HUES64 (cell line): ENCODE results near the gene ALG5.

ENCODE experiments used
- H3K27ac ChIP-seq: 2 replicates; pipeline ENCODE4 v1.7.0; 2013; ENCODE audit warnings: low read depth, low read length, inconsistent platforms
- H3K27me3 ChIP-seq: 2 replicates; pipeline ENCODE4 v1.6.1; 2013; ENCODE audit warnings: mild to moderate bottlenecking, low read length; ENCODE audit not compliant: insufficient read depth
- H3K36me3 ChIP-seq: 2 replicates; pipeline ENCODE4 v1.6.1; 2013; ENCODE audit warnings: mild to moderate bottlenecking, low read length; ENCODE audit not compliant: insufficient read depth
- H3K4me1 ChIP-seq: 2 replicates; pipeline ENCODE4 v1.6.1; 2013; ENCODE audit warnings: mild to moderate bottlenecking, low read length, moderate library complexity; ENCODE audit not compliant: insufficient read depth
- H3K4me3 ChIP-seq: 2 replicates; pipeline ENCODE4 v1.5.1; 2013; ENCODE audit warnings: mild to moderate bottlenecking, low read length, moderate library complexity
- H3K9ac ChIP-seq: 2 replicates; pipeline ENCODE4 v1.6.1; 2013; ENCODE audit warnings: mild to moderate bottlenecking, low read depth, low read length
- H3K9me3 ChIP-seq: 2 replicates; pipeline ENCODE4 v1.6.1; 2013; ENCODE audit warnings: low read depth, low read length; ENCODE audit not compliant: insufficient read depth
- WGBS: fragments of 150-250, 120-280 bp; methylation state at CpG from one replicate; pipeline ENCODE4 v1.1.7; 2013; ENCODE audit warnings: missing lambda C conversion rate; 5-methylcytosine and 5-hydroxymethylcytosine counted together

Gene ALG5

DNA sequence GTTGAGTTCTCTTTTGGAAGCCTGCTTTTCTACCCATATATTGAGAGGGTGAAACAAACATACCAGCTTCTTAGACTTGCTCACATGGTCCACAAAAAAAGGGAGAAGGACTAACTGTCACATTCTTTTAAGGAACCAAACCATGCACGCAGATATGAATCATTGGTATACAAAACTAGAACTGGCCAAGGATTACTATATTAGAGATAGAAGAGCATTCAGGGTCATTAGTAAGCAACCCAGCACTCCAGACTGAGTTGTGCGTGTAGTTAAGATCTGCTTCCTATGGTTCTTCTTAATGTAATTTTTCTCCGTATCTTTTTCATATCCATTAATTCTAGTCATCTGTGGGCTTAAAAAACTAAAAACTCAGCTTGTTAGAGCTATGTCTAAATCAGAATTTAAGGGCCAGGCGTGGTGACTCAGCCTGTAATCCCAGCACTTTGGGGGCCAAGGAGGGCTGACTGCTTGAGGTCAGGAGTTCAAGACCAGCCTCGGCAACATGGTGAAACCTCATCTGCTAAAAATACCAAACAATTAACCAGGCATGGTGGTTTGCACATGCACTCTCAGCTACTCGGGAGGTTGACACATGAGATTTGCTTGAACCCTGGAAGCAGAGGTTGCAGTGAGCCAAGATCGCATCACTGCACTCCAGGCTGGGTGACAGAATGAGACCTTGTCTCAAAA, 19.6 kb downstream of the ALG5 start:
- H3K36me3 ChIP-seq, result peaks cover 68% of the 10 kb centered on the region
- no peak overlapping the region for H3K4me3 ChIP-seq
- H3K4me1 ChIP-seq, result no peaks in the 10 kb centered on the region
- no peaks in the 10 kb centered on the region for H3K27me3 ChIP-seq
- H3K27ac ChIP-seq, result no peak overlapping the region
- peaks cover 7% of the 10 kb centered on the region; the same call in 1 of the 2 replicates for H3K9me3 ChIP-seq
- WGBS, result 94% methylated on average over 7 of the region's 7 CpGs
- no peak overlapping the region for H3K9ac ChIP-seq

- no peak overlapping the region for H3K27ac ChIP-seq
- H3K36me3 ChIP-seq, result peaks cover 72% of the 10 kb centered on the region
- H3K9me3 ChIP-seq, result peaks cover 7% of the 10 kb centered on the region; the same call in 1 of the 2 replicates
- H3K4me3 ChIP-seq, result no peak overlapping the region
- H3K9ac ChIP-seq, result no peak overlapping the region
- H3K4me1 ChIP-seq, result no peaks in the 10 kb centered on the region
- WGBS, result 100% methylated on average over 1 of the region's 1 CpG
- H3K27me3 ChIP-seq, result no peaks in the 10 kb centered on the region
Measured at GRCh38 chr13:36975172-36975571, 24.0 kb downstream of the ALG5 start.

GRCh38 chr13:36973621-36974295, 25.4 kb downstream of the ALG5 start:
- Histone ChIP-seq H3K4me1 (no peaks in the 10 kb centered on the region), H3K36me3 (peaks cover 72% of the 10 kb centered on the region), H3K27ac (no peak overlapping the region), H3K4me3 (no peak overlapping the region), H3K9ac (no peak overlapping the region), H3K27me3 (no peaks in the 10 kb centered on the region), H3K9me3 (peaks cover 7% of the 10 kb centered on the region; the same call in 1 of the 2 replicates)
- 97% methylated on average over 4 of the region's 5 CpGs for WGBS

DNA sequence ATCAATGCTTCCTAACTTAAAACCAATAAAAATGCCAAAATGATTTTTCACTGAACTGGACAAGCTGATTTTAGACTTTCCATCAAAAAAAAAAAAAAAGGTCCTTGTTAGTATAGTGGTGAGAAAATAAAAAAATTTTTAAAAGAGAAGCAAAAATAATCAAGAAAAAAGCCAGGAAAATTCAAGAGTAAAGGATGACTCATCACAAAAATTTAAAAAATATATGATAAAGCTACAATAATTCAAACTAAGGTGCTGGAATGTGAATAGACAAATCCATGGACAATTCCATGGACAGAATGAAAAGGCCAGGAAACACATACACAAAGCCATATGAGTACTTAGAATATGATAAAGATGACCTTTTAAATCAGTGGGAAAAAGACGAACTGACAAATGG, 26.1 kb downstream of the ALG5 start:
- Histone ChIP-seq H3K9me3 (peaks cover 7% of the 10 kb centered on the region; the same call in 1 of the 2 replicates), H3K27ac (no peak overlapping the region), H3K27me3 (no peaks in the 10 kb centered on the region), H3K4me1 (no peaks in the 10 kb centered on the region), H3K9ac (no peak overlapping the region), H3K4me3 (no peak overlapping the region), H3K36me3 (peaks cover 80% of the 10 kb centered on the region)
- 100% methylated on average over 1 of the region's 1 CpG for WGBS

- Histone ChIP-seq H3K27me3 (no peaks in the 10 kb centered on the region), H3K27ac (no peak overlapping the region), H3K36me3 (peaks cover 86% of the 10 kb centered on the region), H3K4me3 (no peak overlapping the region), H3K4me1 (no peaks in the 10 kb centered on the region), H3K9me3 (no peaks in the 10 kb centered on the region), H3K9ac (no peak overlapping the region)
- over 99% methylated on average over 4 of the region's 4 CpGs for WGBS
Measured at GRCh38 chr13:36966404-36966803, 32.7 kb downstream of the ALG5 start.

- Histone ChIP-seq H3K4me1 (no peaks in the 10 kb centered on the region), H3K27me3 (no peaks in the 10 kb centered on the region), H3K36me3 (peaks cover 86% of the 10 kb centered on the region), H3K4me3 (no peak overlapping the region), H3K9ac (no peak overlapping the region), H3K9me3 (no peaks in the 10 kb centered on the region), H3K27ac (no peak overlapping the region)
- WGBS, result 89% methylated on average over 2 of the region's 2 CpGs
Measured at GRCh38 chr13:36965767-36966166, 33.4 kb downstream of the ALG5 start.

DNA sequence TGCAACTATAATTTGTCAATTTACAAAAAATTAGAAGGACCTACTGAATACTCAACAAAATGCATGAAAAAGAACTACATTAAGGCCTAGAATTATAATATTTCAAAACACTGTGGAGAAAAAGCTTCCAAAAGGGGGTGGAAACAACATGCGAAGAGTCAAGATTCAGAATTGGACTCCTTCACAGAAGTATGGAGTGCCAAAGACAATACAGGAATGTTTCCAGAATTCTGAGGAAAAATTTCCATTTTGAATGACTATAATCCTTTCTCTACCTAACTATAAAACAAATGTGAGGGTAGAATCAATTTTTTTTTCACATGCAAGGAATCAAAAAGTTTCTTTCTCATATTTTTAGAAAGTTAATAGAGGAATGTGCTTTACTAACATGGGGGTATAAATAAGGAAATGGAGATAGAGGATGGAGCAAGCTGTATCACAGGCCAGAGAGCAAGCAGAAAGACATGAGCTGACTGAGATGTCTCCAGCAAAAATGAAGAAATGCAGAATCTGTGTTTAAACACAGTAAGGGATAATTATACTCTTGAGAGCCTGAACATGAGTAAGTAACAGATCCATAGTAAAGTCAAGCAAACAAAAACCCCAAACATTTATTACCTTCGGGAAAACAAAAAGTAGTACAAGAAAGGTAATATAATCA, 39.6 kb downstream of the ALG5 start:
- H3K27ac ChIP-seq, result no peak overlapping the region
- no peak overlapping the region for H3K9ac ChIP-seq
- no peak overlapping the region for H3K4me3 ChIP-seq
- no peaks in the 10 kb centered on the region for H3K27me3 ChIP-seq
- peaks cover 48% of the 10 kb centered on the region for H3K36me3 ChIP-seq
- H3K4me1 ChIP-seq, result no peaks in the 10 kb centered on the region
- WGBS, result 100% methylated on average over 1 of the region's 2 CpGs
- H3K9me3 ChIP-seq, result no peaks in the 10 kb centered on the region

DNA sequence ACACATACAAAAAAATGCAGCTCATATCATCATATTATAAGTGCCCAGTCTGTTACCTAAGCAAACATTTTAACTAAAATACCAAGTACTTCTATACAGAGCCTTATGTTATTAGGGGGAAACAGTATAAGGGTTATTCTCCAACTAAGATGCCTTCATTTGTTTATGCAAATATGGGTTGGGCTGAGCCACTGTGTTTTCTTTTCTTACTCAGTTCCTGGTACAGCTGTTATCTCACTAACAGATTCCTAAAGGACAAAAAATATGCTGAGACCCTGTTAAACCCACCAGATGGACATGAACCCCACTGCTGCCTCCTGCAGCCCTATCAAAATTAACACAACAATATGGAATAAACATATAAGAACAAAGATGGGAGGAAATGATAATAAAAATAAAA, 44.6 kb downstream of the ALG5 start:
- H3K27ac ChIP-seq, result no peak overlapping the region
- no peaks in the 10 kb centered on the region for H3K4me1 ChIP-seq
- no peaks in the 10 kb centered on the region for H3K9me3 ChIP-seq
- no peak overlapping the region for H3K4me3 ChIP-seq
- peaks cover 30% of the 10 kb centered on the region for H3K36me3 ChIP-seq
- H3K9ac ChIP-seq, result no peak overlapping the region
- H3K27me3 ChIP-seq, result no peaks in the 10 kb centered on the region

- Histone ChIP-seq H3K9me3 (no peaks in the 10 kb centered on the region), H3K36me3 (peaks cover 44% of the 10 kb centered on the region), H3K4me3 (no peak overlapping the region), H3K27me3 (no peaks in the 10 kb centered on the region), H3K27ac (no peak overlapping the region), H3K9ac (no peak overlapping the region), H3K4me1 (no peaks in the 10 kb centered on the region)
- 96% methylated on average over 1 of the region's 2 CpGs for WGBS
Measured at GRCh38 chr13:36950920-36951319, 48.2 kb downstream of the ALG5 start.

GRCh38 chr13:36950330-36950729, 48.8 kb downstream of the ALG5 start:
- H3K27me3 ChIP-seq, result no peaks in the 10 kb centered on the region
- H3K4me1 ChIP-seq, result no peaks in the 10 kb centered on the region
- H3K27ac ChIP-seq, result no peak overlapping the region
- H3K9ac ChIP-seq, result no peak overlapping the region
- no peak overlapping the region for H3K4me3 ChIP-seq
- WGBS, result 95% methylated on average over 4 of the region's 4 CpGs
- no peaks in the 10 kb centered on the region for H3K9me3 ChIP-seq
- peaks cover 44% of the 10 kb centered on the region for H3K36me3 ChIP-seq

DNA sequence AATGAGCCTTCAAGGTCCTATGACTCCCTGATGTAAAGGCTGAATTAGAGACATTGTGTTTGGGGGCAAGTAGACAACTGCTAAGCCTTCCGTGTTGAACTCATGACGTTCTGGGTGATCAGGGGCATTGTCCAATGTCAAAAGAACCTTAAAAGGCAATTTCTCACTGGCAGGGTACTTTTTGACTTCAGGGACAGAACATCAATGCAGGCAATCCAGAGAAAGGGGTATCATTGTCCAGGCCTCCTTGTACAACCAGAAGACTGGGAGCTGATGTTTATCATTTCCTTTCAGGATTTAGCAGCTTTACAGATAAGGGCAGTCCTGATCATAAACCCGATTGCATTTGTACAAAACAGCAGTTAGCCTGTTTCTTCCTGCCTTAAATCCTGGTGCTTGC, 54.1 kb downstream of the ALG5 start:
- no peaks in the 10 kb centered on the region for H3K27me3 ChIP-seq
- no peaks in the 10 kb centered on the region for H3K4me1 ChIP-seq
- no peak overlapping the region for H3K9ac ChIP-seq
- H3K9me3 ChIP-seq, result no peaks in the 10 kb centered on the region
- WGBS, result 87% methylated on average over 3 of the region's 3 CpGs
- H3K36me3 ChIP-seq, result peaks cover 19% of the 10 kb centered on the region
- H3K27ac ChIP-seq, result no peak overlapping the region
- H3K4me3 ChIP-seq, result no peak overlapping the region
